HCT116 (cell line): ENCODE measurements around the gene RIF1. TPM values are rescaled to one million over a fixed set of nuclear protein-coding genes. Genes with fewer than 3 reads are reported as not detected.

Experiments used
- ATAC-seq: fragments of 200-7000 bp; cut with Tn5 transposase; 2 replicates; pipeline ENCODE4 v1.9.1; 2020; ENCODE audit warnings: mild to moderate bottlenecking, moderate library complexity
- BruUV-seq: library from RNA; stranded (reverse); fragments of 400-500 nt; replicated peaks from 2 replicates; lab custom pipeline; 2021; lab: Mats Ljungman, UMichigan
- CTCF ChIA-PET: fragments of 300-600 bp; sonication (Branson Sonifier 250); formaldehyde crosslinking; loops from one replicate; lab custom pipeline; 2021; ENCODE audit warnings: antibody characterized with exemption; lab: Charles Lee
- POLR2A ChIA-PET: fragments of 300-600, 350-600 bp; sonication (Branson Sonifier 250); formaldehyde crosslinking; loops from one replicate; lab custom pipeline; 2021; ENCODE audit warnings: antibody characterized with exemption; lab: Charles Lee
- RAD21 ChIA-PET, 2 experiments: fragments of 300-600 bp; sonication (Branson Sonifier 250); formaldehyde crosslinking; loops; one replicate each; lab custom pipeline; 2023; ENCODE audit warnings: low total read pairs in 2 of 2; ENCODE audit not compliant: uncharacterized antibody in 2 of 2, unreplicated experiment in 2 of 2, low non-redundant PET in 1 of 2; lab: Charles Lee
- DNase-seq: peaks from one replicate; pipeline ENCODE4 v3.0.0-alpha.2; 2010; ENCODE audit warnings: low read depth, low spot score
- H2AFZ ChIP-seq: fragments of 200-600 bp; shearing (Covaris generic), sonication (generic); 2 replicates; pipeline ENCODE4 v1.6.1; 2017; ENCODE audit warnings: low read depth, mixed run types, mixed read lengths, antibody characterized with exemption, low read length; ENCODE audit not compliant: poor library complexity, severe bottlenecking
- H3K27ac ChIP-seq: 2 replicates; pipeline ENCODE4 v1.5.1; 2012; ENCODE audit warnings: low read depth, low read length
- H3K27me3 ChIP-seq: fragments of 200-600 bp; sonication (generic); 2 replicates; pipeline ENCODE4 v1.6.1; 2016; ENCODE audit warnings: mixed run types, low read length, mixed read lengths; ENCODE audit not compliant: insufficient read depth
- H3K36me3 ChIP-seq, 2 experiments: fragments of 200-500 bp in 1 of 2; fragments of 200-600 bp in 1 of 2; sonication (Bioruptor generic) in 1 of 2; sonication (generic) in 1 of 2; 2 replicates each; pipeline versions ENCODE4 v1.5.1 to v1.6.1; 2014 to 2016; ENCODE audit warnings: low read length in 2 of 2, inconsistent platforms in 1 of 2, mixed read lengths in 1 of 2, mixed run types in 1 of 2; ENCODE audit not compliant: insufficient read depth in 2 of 2, control insufficient read depth in 1 of 2
- H3K4me1 ChIP-seq, 2 experiments: fragments of 200-600 bp in 1 of 2; sonication (generic) in 1 of 2; 2 replicates each; pipeline versions ENCODE4 v1.5.1 to v1.6.1; 2012 to 2017; ENCODE audit warnings: low read length in 2 of 2, inconsistent platforms in 1 of 2, mild to moderate bottlenecking in 1 of 2, mixed read lengths in 1 of 2, mixed run types in 1 of 2, moderate library complexity in 1 of 2; ENCODE audit not compliant: insufficient read depth in 2 of 2, control insufficient read depth in 1 of 2
- H3K4me2 ChIP-seq: fragments of 200-600 bp; sonication (generic); 2 replicates; pipeline ENCODE4 v1.6.1; 2017; ENCODE audit warnings: mixed run types, low read length, mixed read lengths
- H3K4me3 ChIP-seq, 2 experiments: fragments of 200-600 bp in 1 of 2; sonication (generic) in 1 of 2; replicated peaks in 1 of 2; 2 replicates each; pipeline ENCODE4 v1.5.1; 2011 to 2016; ENCODE audit warnings: low read length in 2 of 2, control low read depth in 1 of 2, low read depth in 1 of 2, mild to moderate bottlenecking in 1 of 2, mixed read lengths in 1 of 2, mixed run types in 1 of 2
- H3K79me2 ChIP-seq: fragments of 200-600 bp; sonication (generic); 2 replicates; pipeline ENCODE4 v1.6.1; 2017; ENCODE audit warnings: mild to moderate bottlenecking, mixed run types, low read length, moderate library complexity, mixed read lengths; ENCODE audit not compliant: insufficient read depth
- H3K9ac ChIP-seq: fragments of 200-600 bp; sonication (generic); 2 replicates; pipeline ENCODE4 v1.6.1; 2016; ENCODE audit warnings: low read length, mixed read lengths
- H3K9me2 ChIP-seq: fragments of 200-600 bp; sonication (generic), shearing (Covaris generic); 2 replicates; pipeline ENCODE4 v1.6.1; 2017; ENCODE audit warnings: mixed run types, mild to moderate bottlenecking, moderate library complexity; ENCODE audit not compliant: insufficient read depth
- H3K9me3 ChIP-seq, 2 experiments: fragments of 200-500 bp in 1 of 2; fragments of 200-600 bp in 1 of 2; sonication (Bioruptor generic) in 1 of 2; sonication (generic) in 1 of 2; 2 replicates each; pipeline ENCODE4 v1.6.1; 2014 to 2017; ENCODE audit warnings: low read length in 2 of 2, mixed read lengths in 2 of 2, inconsistent platforms in 1 of 2, low read depth in 1 of 2, mild to moderate bottlenecking in 1 of 2, mixed run types in 1 of 2, moderate library complexity in 1 of 2; ENCODE audit not compliant: control insufficient read depth in 1 of 2, insufficient read depth in 1 of 2
- H4K20me1 ChIP-seq: fragments of 200-600 bp; sonication (generic), shearing (Covaris generic); 2 replicates; pipeline ENCODE4 v1.6.1; 2017; ENCODE audit warnings: mixed run types, mild to moderate bottlenecking, moderate library complexity; ENCODE audit not compliant: insufficient read depth
- CEBPB ChIP-seq: IDR thresholded peaks from 2 replicates; pipeline ENCODE4 v1.6.1; 2012; ENCODE audit warnings: low read depth
- EGR1 ChIP-seq: IDR thresholded peaks from 2 replicates; pipeline ENCODE4 v1.6.1; 2012; ENCODE audit warnings: low read depth
- EZH2 ChIP-seq: fragments of 200-600 bp; sonication (generic); IDR thresholded peaks from 2 replicates; pipeline ENCODE4 v1.6.1; 2017; ENCODE audit warnings: antibody characterized with exemption, mixed run types
- EZH2phosphoT487 ChIP-seq: fragments of 200-600 bp; IDR thresholded peaks from 2 replicates; pipeline ENCODE4 v1.6.1; 2018; ENCODE audit warnings: antibody characterized with exemption, borderline replicate concordance
- FOSL1 ChIP-seq: IDR thresholded peaks from 2 replicates; pipeline ENCODE4 v1.6.1; 2012; ENCODE audit warnings: low read depth
- JUND ChIP-seq: IDR thresholded peaks from 2 replicates; pipeline ENCODE4 v1.6.1; 2012
- MAX ChIP-seq: IDR thresholded peaks from 2 replicates; pipeline ENCODE4 v1.6.1; 2012
- POLR2AphosphoS5 ChIP-seq: IDR thresholded peaks from 2 replicates; pipeline ENCODE4 v1.6.1; 2011; ENCODE audit warnings: mild to moderate bottlenecking, low read depth, low read length, moderate library complexity
- REST ChIP-seq: IDR thresholded peaks from 2 replicates; pipeline ENCODE4 v1.6.1; 2012; ENCODE audit warnings: low read depth
- SIN3A ChIP-seq: IDR thresholded peaks from 2 replicates; pipeline ENCODE4 v1.6.1; 2012; ENCODE audit warnings: low read depth
- SP1 ChIP-seq: IDR thresholded peaks from 2 replicates; pipeline ENCODE4 v1.6.1; 2012; ENCODE audit warnings: low read depth
- YY1 ChIP-seq: IDR thresholded peaks from 2 replicates; pipeline ENCODE4 v1.6.1; 2011; ENCODE audit warnings: low read length, low read depth, moderate library complexity, mild to moderate bottlenecking; ENCODE audit not compliant: insufficient replicate concordance; ENCODE audit errors: extremely low read depth
- intact Hi-C: fragments of 100-400 bp; cut with micrococcal nuclease; formaldehyde crosslinking; loops from 2 replicates; pipeline ENCODE4 v1.10.0; 2022
- total RNA-seq: library from RNA; stranded (reverse); gene quantifications from one replicate; pipeline ENCODE4 v1.2.1, GENCODE V29; 2021; ENCODE audit not compliant: unreplicated experiment

The RIF1 gene
- total RNA-seq, 1 experiment from 2014 or later = 48.0 TPM

- TF ChIP-seq REST = no peak
- TF ChIP-seq SP1 = no peak
These were observed 2.4 kb upstream of the RIF1 start (continued) for GRCh38 chr2:151407281-151407680.

- H2AFZ ChIP-seq = peak overlapping the region; percentile 72
- peak overlapping the region; percentile 12; the same call in 1 of the 2 replicates for H3K27ac ChIP-seq
- BruUV-seq = TSS peak; percentile 49
- intact Hi-C loops = loop anchor here (10.0 kb wide), 1 partner anchor 144 kb away; the partner anchor contains the start of gene RBM43
- H3K4me2 ChIP-seq = peak overlapping the region; percentile 89
- peaks cover 43% of the 10 kb centered on the region for H3K79me2 ChIP-seq
- ChIA-PET CTCF (no interaction called here), POLR2A (interaction anchor here (1.0 kb wide), 1 partner anchor 13 kb away, joined by 3 read pairs; no protein-coding TSS in a partner anchor), RAD21 (no interaction called here)
- H4K20me1 ChIP-seq = peaks cover 10% of the 10 kb centered on the region; the same call in 1 of the 2 replicates
- H3K9me3 ChIP-seq = no peaks in the 10 kb centered on the region
- H3K9me2 ChIP-seq = peaks cover 2% of the 10 kb centered on the region; the same call in 1 of the 2 replicates
- DNase-seq = no peak
- TF ChIP-seq MAX (no peak), EZH2phosphoT487 (no peak), EGR1 (no peak), CEBPB (no peak), EZH2 (no peak), JUND (peak; percentile 39; the same call in 1 of the 2 replicates), YY1 (no peak), SIN3A (no peak), FOSL1 (0 out of 2 replicates have a peak, but pooled peaks have one; percentile 13), POLR2AphosphoS5 (no peak)
- peaks cover 0 to 14% of the 10 kb centered on the region in 2 experiments; a peak in 2 of 4 replicates for H3K4me1 ChIP-seq
- no peaks in the 10 kb centered on the region for H3K27me3 ChIP-seq
- peak overlapping the region; percentile 82 to 91 for H3K4me3 ChIP-seq
- H3K9ac ChIP-seq = peak overlapping the region; percentile 96
- peak; percentile 43 for ATAC-seq
- peaks cover 8 to 22% of the 10 kb centered on the region in 2 experiments; a peak in 2 of 4 replicates for H3K36me3 ChIP-seq
These were observed 708 bp upstream of the RIF1 start for GRCh38 chr2:151408788-151409600.
